AG04450 (cell line): ENCODE data around the gene BCAP29. TPM values are rescaled to one million over a fixed set of nuclear protein-coding genes. Genes with fewer than 3 reads are reported as not detected.
A peak's percentile ranks its signal among the peaks of the same experiment; 100 is the strongest.

ENCODE experiments used
- CTCF ChIA-PET: fragments of 300-600, 350-600 bp; formaldehyde crosslinking; extraction: SDS; loops from one replicate; lab custom pipeline; 2022; ENCODE audit warnings: antibody characterized with exemption, inconsistent platforms; lab: Charles Lee
- POLR2A ChIA-PET: fragments of 350-600 bp; formaldehyde crosslinking; extraction: SDS; loops from one replicate; lab custom pipeline; 2021; ENCODE audit warnings: antibody characterized with exemption, inconsistent platforms; lab: Yijun Ruan, JAX
- DNase-seq: peaks from one replicate; pipeline ENCODE4 v3.0.0-alpha.2; 2011; ENCODE audit warnings: low read depth, low spot score
- H3K27ac ChIP-seq: one replicate; pipeline ENCODE4 v1.5.1; 2012; ENCODE audit warnings: low read depth, low read length, control low read depth
- H3K27me3 ChIP-seq: one replicate; pipeline ENCODE4 v1.6.0; 2012; ENCODE audit warnings: low read length; ENCODE audit not compliant: control insufficient read depth, insufficient read depth
- H3K4me3 ChIP-seq: 2 replicates; pipeline ENCODE4 v1.5.1; 2011; ENCODE audit warnings: mild to moderate bottlenecking, low read depth, low read length, control low read depth
- H3K9me3 ChIP-seq: 2 replicates; pipeline ENCODE4 v1.5.1; 2012; ENCODE audit warnings: low read length; ENCODE audit not compliant: control insufficient read depth, insufficient read depth
- CTCF ChIP-seq: IDR thresholded peaks from 2 replicates; pipeline ENCODE4 v1.5.1; 2011; ENCODE audit warnings: low read depth, low read length, control low read depth, inconsistent platforms
- polyA plus RNA-seq: library from polyadenylated mRNA; depleted of rRNA; stranded (reverse); fragments of >200 nt; gene quantifications from 2 replicates; pipeline ENCODE4 v1.2.3, GENCODE V29; 2011

BCAP29 gene
- polyA plus RNA-seq, 1 experiment: 56.9 TPM

DNA sequence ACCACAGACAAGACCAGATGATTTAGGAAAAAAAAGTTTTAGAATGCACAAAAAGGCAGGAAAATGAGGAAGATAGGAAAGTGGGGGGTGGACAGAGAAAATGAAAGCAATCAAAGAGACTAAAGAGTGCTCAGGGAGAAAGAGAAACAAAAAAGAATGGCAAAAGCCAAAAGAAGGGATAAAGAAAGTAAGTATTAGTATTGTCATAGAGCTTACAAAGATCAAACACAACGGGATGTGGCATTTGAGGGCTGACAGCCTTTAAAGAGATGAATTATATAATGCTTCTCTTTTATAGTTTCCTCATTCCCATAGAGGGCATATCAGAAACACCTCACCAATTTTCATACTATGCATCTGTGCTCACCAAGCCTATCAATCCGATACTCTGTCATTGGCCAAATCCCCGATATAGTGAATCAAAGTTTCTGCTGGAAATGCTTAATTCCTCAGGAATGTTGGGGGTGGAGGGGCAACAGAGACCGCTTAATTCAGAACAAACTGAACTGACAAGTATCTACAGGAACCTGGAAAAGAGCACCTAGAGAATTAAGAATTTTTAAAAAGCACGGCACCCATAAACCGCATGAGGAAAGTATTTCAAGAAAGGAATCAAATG is 19.0 kb upstream of the BCAP29 start:
- Histone ChIP-seq H3K9me3 (no peaks in the 10 kb centered on the region), H3K27me3 (no peaks in the 10 kb centered on the region), H3K4me3 (no peak overlapping the region), H3K27ac (no peak overlapping the region)
- TF ChIP-seq CTCF: no peak
- ChIA-PET POLR2A (no interaction called here), CTCF (interaction anchor here (0.5 kb wide), 1 partner anchor 410 kb away, joined by 4 read pairs; no protein-coding TSS in a partner anchor)
- no peak for DNase-seq

GRCh38 chr7:107563081-107563774 is 16.8 kb upstream of the BCAP29 start:
- CTCF ChIA-PET: no interaction called here
- no peak for DNase-seq
- H3K4me3 ChIP-seq: peak overlapping the region; percentile 92
- no peaks in the 10 kb centered on the region for H3K27me3 ChIP-seq
- H3K9me3 ChIP-seq: no peaks in the 10 kb centered on the region
- TF ChIP-seq CTCF: no peak
- POLR2A ChIA-PET: interaction anchor here (0.6 to 1.3 kb wide), 2 partner anchors 16 to 20 kb away, joined by 4 to 6 read pairs; no protein-coding TSS in a partner anchor
- H3K27ac ChIP-seq: no peak overlapping the region

DNA sequence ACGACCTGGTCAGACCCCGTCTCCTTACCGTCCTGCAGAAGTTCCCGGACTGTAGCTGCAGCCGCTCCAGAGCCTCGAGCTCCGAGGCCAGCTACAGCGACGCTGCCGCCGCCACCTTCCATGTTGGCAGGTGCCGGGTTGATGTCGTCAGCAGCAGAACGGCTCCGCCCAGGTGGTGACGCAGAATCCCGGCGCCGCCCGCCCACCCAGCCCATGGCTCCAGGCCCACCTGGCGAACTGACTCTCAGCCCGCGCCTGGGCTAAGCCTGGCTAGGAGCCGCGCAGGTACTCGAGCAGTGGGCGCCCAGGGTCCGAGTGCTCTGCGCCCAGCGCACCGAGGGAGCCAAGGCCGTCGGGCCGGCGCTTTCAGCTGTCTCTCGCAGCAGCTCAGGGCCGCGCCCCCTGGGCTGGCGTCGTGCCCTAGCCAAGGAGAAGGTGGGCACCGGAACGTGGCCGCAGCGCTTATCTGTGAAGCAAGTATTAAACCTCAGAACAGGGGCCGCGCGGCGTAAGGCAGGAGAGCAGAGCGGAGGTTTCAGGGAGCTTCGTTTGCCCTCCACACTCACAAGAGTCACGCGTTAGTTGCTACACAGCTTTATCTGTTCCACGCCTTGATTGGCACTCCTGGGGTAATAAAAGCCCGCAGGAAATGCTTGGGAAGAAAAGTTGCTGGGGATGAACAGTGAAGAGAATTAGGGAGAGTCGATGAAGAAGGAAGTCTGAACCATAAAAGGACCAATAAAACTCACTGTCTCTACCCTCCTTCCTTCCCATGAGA is 16.1 kb upstream of the BCAP29 start, which contains the start of the genes COG5 and DUS4L:
TSS of gene COG5 (minus strand) at position 146 of the 778 bp plus-strand sequence. CDS start at position 122, 24 bp downstream.
TSS of gene DUS4L (plus strand) at position 197 of the 778 bp plus-strand sequence. CDS start 3,100 bp downstream, outside the sequence.
- no peak for TF ChIP-seq CTCF
- peak within 1 kb of the TSS; percentile 86 for H3K27ac ChIP-seq
- H3K27me3 ChIP-seq: no peaks in the 10 kb centered on the region
- H3K4me3 ChIP-seq: peak within 1 kb of the TSS; percentile 92
- ChIA-PET CTCF (interaction anchor here (0.6 to 1.7 kb wide), 3 partner anchors 8 to 417 kb away, joined by 3 to 5 read pairs (median 3); no protein-coding TSS in a partner anchor), POLR2A (interaction anchor here (0.7 to 1.3 kb wide), 3 partner anchors 19 to 396 kb away, joined by 3 to 6 read pairs (median 3); partner anchors contain the start of genes CBLL1 and HBP1)
- no peaks in the 10 kb centered on the region for H3K9me3 ChIP-seq
- DNase-seq: peak; percentile 34

- ChIA-PET POLR2A (interaction anchor here (0.7 to 1.3 kb wide), 3 partner anchors 18 to 396 kb away, joined by 3 to 6 read pairs (median 3); partner anchors contain the start of genes CBLL1 and HBP1), CTCF (interaction anchor here (0.8 to 1.7 kb wide), 4 partner anchors 9 to 107 kb away, joined by 3 to 5 read pairs (median 3); no protein-coding TSS in a partner anchor)
- DNase-seq: peak; percentile 59
- TF ChIP-seq CTCF: 0 out of 2 replicates have a peak, but pooled peaks have one; percentile 10
- H3K27ac ChIP-seq: peak overlapping the region; percentile 86
- H3K4me3 ChIP-seq: peak overlapping the region; percentile 92
- no peaks in the 10 kb centered on the region for H3K27me3 ChIP-seq
- H3K9me3 ChIP-seq: no peaks in the 10 kb centered on the region
These were observed 15.3 kb upstream of the BCAP29 start for GRCh38 chr7:107564553-107565298.
